Natural killer cell treated with Interleukin-12 subunit alpha and Interleukin-12 subunit beta and Interleukin-15 and Interleukin-18, amount 100 ng/mL, for 72 hours (primary cell): ENCODE data around the gene DAPK3. TPM values are rescaled to one million over a fixed set of nuclear protein-coding genes. Genes with fewer than 3 reads are reported as not detected.

Experiments used
- ATAC-seq, 2 donors: fragments of 150-1000 bp; cut with Tn5 transposase in 1 of 2; sonication (Bioruptor Pico), chemical (Tn5 transposase) in 1 of 2; 2 replicates each; pipeline ENCODE4 v1.10.0; 2021
- DNase-seq: peaks from one replicate; pipeline ENCODE4 v3.0.0; 2022; ENCODE audit warnings: low spot score
- H3K27ac Mint-ChIP-seq, 2 donors: 1 replicate in 1 of 2; 2 replicates in 1 of 2; pipeline ENCODE4 v1.8.0; 2022; ENCODE audit warnings: mixed read lengths in 2 of 2, mild to moderate bottlenecking in 1 of 2, moderate library complexity in 1 of 2
- H3K27me3 Mint-ChIP-seq, 2 donors: 1 replicate in 1 of 2; 2 replicates in 1 of 2; pipeline ENCODE4 v1.8.0; 2022; ENCODE audit warnings: mixed read lengths in 2 of 2
- H3K36me3 Mint-ChIP-seq: one replicate; pipeline ENCODE4 v1.8.0; 2022; ENCODE audit warnings: mixed read lengths
- H3K4me1 Mint-ChIP-seq, 2 donors: 1 replicate in 1 of 2; 2 replicates in 1 of 2; pipeline ENCODE4 v1.8.0; 2022; ENCODE audit warnings: low read depth in 2 of 2, mixed read lengths in 2 of 2, mild to moderate bottlenecking in 1 of 2
- H3K4me3 Mint-ChIP-seq: one replicate; pipeline ENCODE4 v1.8.0; 2022; ENCODE audit warnings: mixed read lengths
- H3K9me3 Mint-ChIP-seq: 2 replicates; pipeline ENCODE4 v1.8.0; 2022; ENCODE audit warnings: mixed read lengths
- total RNA-seq, 2 donors: library from RNA; stranded (reverse); gene quantifications; one replicate each; pipeline ENCODE4 v1.2.3, GENCODE V29; 2022

DAPK3 gene
- total RNA-seq, 2 donors from 2014 or later: 48.1 to 54.5 TPM

DNA sequence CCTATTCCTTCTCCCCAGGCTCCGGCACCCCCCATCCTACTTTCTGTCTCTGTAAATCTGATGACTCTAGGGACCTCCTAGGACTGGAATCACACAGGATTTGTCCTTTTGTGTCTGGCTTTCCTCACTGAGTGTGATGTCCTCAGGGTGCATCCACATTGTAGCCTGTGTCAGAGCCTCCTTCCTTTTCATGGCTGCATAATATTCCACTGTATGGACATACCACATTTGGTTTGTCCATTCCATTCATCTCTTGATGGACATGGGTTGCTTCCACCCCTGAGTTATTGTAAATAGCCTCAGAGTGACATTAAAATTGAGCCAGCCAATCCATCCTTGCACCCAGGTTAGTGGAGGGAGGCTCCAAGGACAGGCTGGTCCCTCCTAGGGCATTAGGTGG lies 60.8 kb downstream of the DAPK3 start:
- Mint-ChIP-seq H3K27me3 (no peaks in the 10 kb centered on the region), H3K4me1 (no peaks in the 10 kb centered on the region), H3K36me3 (no peaks in the 10 kb centered on the region), H3K9me3 (no peaks in the 10 kb centered on the region), H3K4me3 (no peak overlapping the region), H3K27ac (no peak overlapping the region)
- ATAC-seq: no peak
- DNase-seq: no peak

Other genes with a start within 250 kb of the DAPK3 start
- gene APBA3, start 209.4 kb downstream of the DAPK3 start, total RNA-seq: 10 to 100 TPM; 40.6 to 55.4 TPM
- 10 to 100 TPM; 58.5 to 75.1 TPM for gene MRPL54, start 208.4 kb downstream of the DAPK3 start, total RNA-seq
- gene RAX2, start 198.9 kb downstream of the DAPK3 start, total RNA-seq: under 1 TPM in 1 of 2 donors, not detected in 1; 0.21 TPM
- 10 to 100 TPM; 58.5 to 61.9 TPM for gene MATK, start 184.7 kb downstream of the DAPK3 start, total RNA-seq
- 1 to 10 TPM in 1 of 2 donors, under 1 TPM in 1; 0.67 to 1.4 TPM for gene ZFR2, start 102.1 kb downstream of the DAPK3 start, total RNA-seq
- gene ATCAY, start 90.4 kb downstream of the DAPK3 start, total RNA-seq: not detected
- not detected for gene NMRK2, start 38.0 kb downstream of the DAPK3 start, total RNA-seq
- 1,000 to 10,000 TPM; 1,877 to 2,672 TPM for gene EEF2, start 14.4 kb upstream of the DAPK3 start, total RNA-seq
- 10 to 100 TPM; 39.4 to 58.6 TPM for gene PIAS4, start 36.6 kb upstream of the DAPK3 start, total RNA-seq
- gene ZBTB7A, start 95.8 kb upstream of the DAPK3 start, total RNA-seq: 10 to 100 TPM; 63.4 to 70.5 TPM
- gene MAP2K2, start 153.0 kb upstream of the DAPK3 start, total RNA-seq: 100 to 1,000 TPM; 170 to 206 TPM
- gene CREB3L3, start 182.5 kb upstream of the DAPK3 start, total RNA-seq: not detected
- 10 to 100 TPM; 51.4 to 56.7 TPM for gene SIRT6, start 211.5 kb upstream of the DAPK3 start, total RNA-seq
- under 1 TPM; 0.33 to 0.74 TPM for gene ANKRD24, start 211.6 kb upstream of the DAPK3 start, total RNA-seq